ENCODE data around the gene SMYD3. TPM values are rescaled to one million over a fixed set of nuclear protein-coding genes. Genes with fewer than 3 reads are reported as not detected.

SMYD3 gene
- total RNA-seq, 2 donors from 2014 or later: 13.5 to 20.8 TPM

DNA sequence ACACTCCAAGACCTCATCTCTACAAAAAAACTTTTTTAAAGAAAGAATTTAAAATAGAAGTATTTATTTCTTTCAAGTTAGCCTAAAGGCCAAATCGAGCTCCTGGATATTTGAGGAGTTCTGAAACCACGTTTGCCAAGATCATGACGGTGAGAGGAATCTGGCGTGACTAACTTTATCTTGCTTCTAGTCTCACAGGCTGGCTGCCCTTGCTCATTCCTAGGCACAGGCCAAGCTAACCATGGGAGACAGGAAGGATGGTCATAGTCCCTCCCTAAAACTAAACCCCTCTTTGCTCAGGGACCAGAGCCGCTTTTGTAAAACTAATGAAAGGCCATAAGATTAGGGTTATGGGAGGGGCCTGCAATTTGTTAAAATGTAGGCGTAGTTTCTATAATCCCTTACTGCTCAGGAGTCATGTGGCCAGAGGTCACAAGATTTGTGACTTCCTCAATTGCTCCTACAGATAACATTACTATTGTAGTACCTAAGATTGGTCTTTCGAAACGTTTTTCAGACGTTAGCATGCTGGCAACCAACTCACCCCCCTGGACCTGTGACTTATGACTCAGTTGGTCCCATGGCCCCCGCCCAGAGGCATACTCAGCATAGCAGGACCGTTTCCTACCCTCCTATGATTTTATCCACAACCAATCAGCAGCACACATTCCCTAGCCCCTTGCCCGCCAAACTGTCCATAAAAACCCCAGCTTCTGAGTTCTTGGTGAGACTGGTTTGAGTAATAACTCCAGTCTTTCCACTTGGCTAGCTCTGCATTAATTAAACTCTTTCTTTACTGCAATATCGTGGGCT lies 425.0 kb downstream of the SMYD3 start:
- ATAC-seq (no peak), DNase-seq (no peak)
- intact Hi-C loops (cut with DNase I): no loop called here
- Histone ChIP-seq H3K4me1 (no peaks in the 10 kb centered on the region), H3K36me3 (replicated peaks in 1 of 2; ENCODE audit: insufficient read depth in 1 of 2, low read depth in 2 of 2) (no peaks in the 10 kb centered on the region), H3K27me3 (no peaks in the 10 kb centered on the region), H3K27ac (no peak overlapping the region), H3K4me3 (no peak overlapping the region), H3K9me3 (no peaks in the 10 kb centered on the region)
- WGBS, 2 donors: 88 to 96% methylated on average over 13 of the region's 13 CpGs
- TF ChIP-seq, protein P1, sequence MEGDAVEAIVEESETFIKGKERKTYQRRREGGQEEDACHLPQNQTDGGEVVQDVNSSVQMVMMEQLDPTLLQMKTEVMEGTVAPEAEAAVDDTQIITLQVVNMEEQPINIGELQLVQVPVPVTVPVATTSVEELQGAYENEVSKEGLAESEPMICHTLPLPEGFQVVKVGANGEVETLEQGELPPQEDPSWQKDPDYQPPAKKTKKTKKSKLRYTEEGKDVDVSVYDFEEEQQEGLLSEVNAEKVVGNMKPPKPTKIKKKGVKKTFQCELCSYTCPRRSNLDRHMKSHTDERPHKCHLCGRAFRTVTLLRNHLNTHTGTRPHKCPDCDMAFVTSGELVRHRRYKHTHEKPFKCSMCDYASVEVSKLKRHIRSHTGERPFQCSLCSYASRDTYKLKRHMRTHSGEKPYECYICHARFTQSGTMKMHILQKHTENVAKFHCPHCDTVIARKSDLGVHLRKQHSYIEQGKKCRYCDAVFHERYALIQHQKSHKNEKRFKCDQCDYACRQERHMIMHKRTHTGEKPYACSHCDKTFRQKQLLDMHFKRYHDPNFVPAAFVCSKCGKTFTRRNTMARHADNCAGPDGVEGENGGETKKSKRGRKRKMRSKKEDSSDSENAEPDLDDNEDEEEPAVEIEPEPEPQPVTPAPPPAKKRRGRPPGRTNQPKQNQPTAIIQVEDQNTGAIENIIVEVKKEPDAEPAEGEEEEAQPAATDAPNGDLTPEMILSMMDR (IDR thresholded peaks at IDR 0.05): no peak
- TF ChIP-seq POLR2A (IDR thresholded peaks at IDR 0.05): no peak

DNA sequence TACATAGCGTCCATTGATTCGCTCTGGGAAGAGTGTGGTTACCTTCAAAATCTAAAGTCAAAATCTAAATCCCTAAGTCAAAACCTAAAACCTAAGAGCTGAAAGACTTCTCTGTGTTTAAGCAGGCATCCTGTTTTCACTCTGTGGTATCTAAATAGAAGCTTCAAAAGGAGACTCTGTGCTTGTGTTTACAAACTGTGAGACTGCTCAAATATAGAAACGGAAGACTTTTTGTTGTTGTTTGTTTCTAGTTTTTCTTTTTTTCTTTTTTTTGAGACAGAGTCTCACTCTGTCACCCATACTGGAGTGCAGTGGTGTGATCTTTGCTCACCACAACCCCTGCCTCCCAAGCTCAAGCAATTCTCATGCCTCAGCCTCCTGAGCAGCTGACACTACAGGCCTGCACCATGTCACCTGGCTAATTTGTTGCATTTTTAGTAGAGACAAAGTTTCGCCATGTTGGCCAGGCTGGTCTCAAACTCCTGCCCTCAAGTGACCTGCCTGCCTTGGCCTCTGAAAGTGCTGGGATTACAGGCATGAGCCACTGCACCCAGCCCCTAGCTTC lies 425.9 kb downstream of the SMYD3 start:
- DNase-seq (no peak), ATAC-seq (no peak)
- H3K4me1 ChIP-seq: no peaks in the 10 kb centered on the region
- WGBS, 2 donors: 92 to 94% methylated on average over 4 of the region's 4 CpGs
- H3K27me3 ChIP-seq: no peaks in the 10 kb centered on the region
- H3K4me3 ChIP-seq: no peak overlapping the region
- no peak for TF ChIP-seq POLR2A (IDR thresholded peaks at IDR 0.05)
- TF ChIP-seq, protein P1 (IDR thresholded peaks at IDR 0.05): no peak
- no peak overlapping the region for H3K27ac ChIP-seq
- intact Hi-C loops (cut with DNase I): no loop called here
- H3K9me3 ChIP-seq: no peaks in the 10 kb centered on the region
- no peaks in the 10 kb centered on the region for H3K36me3 ChIP-seq (replicated peaks in 1 of 2; ENCODE audit: insufficient read depth in 1 of 2, low read depth in 2 of 2)

DNA sequence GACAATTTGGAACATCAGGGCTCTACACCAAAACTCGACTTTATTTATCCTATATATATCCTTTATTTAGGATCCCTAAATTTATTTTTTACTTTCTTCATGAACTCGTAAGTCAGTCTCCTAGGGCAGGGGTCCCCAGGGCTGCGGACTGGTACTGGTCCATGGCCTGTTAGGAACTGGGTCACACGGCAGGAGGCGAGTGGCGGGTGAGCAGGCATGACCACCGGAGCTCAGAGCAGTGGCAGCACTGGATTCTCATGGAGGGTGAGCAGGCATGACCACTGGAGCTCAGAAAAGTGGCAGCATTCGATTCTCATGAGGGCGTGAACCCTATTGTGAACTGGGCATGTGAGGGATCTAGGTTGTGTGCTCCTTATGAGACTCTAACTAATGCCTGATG lies 427.0 kb downstream of the SMYD3 start:
- intact Hi-C loops (cut with DNase I): no loop called here
- H3K9me3 ChIP-seq: no peaks in the 10 kb centered on the region
- no peak for DNase-seq
- H3K27ac ChIP-seq: no peak overlapping the region
- ATAC-seq: no peak
- 95 to 97% methylated on average over 9 of the region's 9 CpGs for WGBS, 2 donors
- no peaks in the 10 kb centered on the region for H3K27me3 ChIP-seq
- no peaks in the 10 kb centered on the region for H3K36me3 ChIP-seq (replicated peaks in 1 of 2; ENCODE audit: insufficient read depth in 1 of 2, low read depth in 2 of 2)
- TF ChIP-seq, protein P1 (IDR thresholded peaks at IDR 0.05): no peak
- TF ChIP-seq POLR2A (IDR thresholded peaks at IDR 0.05): no peak
- H3K4me1 ChIP-seq: no peaks in the 10 kb centered on the region
- H3K4me3 ChIP-seq: no peak overlapping the region

DNA sequence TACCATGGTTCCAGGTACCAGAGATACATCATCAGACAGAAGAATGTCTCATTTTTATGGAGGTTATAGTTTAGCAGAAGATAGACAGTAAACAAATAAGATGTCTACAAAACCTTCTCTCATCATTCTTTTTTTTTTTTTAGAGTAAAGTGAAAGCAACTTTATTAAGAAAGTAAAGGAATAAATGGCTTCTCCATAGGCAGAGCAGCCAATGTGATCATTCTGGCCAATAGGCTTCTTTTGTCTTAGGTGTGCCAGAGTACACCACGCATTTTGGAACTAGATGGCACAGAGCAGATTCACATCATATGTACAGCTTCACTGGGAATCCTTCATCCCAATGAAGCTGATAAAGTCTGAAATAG lies 428.2 kb downstream of the SMYD3 start:
- DNase-seq: no peak
- Histone ChIP-seq H3K9me3 (no peaks in the 10 kb centered on the region), H3K27ac (no peak overlapping the region), H3K36me3 (replicated peaks in 1 of 2; ENCODE audit: insufficient read depth in 1 of 2, low read depth in 2 of 2) (no peaks in the 10 kb centered on the region), H3K4me1 (no peaks in the 10 kb centered on the region), H3K27me3 (no peaks in the 10 kb centered on the region), H3K4me3 (no peak overlapping the region)
- no peak for ATAC-seq
- intact Hi-C loops (cut with DNase I): no loop called here
- TF ChIP-seq POLR2A (IDR thresholded peaks at IDR 0.05): no peak
- TF ChIP-seq, protein P1 (IDR thresholded peaks at IDR 0.05): no peak
- 87 to 88% methylated on average over 1 of the region's 1 CpG for WGBS, 2 donors
